HepG2 (cell line): ENCODE data around the gene SIDT1. TPM values are rescaled to one million over a fixed set of nuclear protein-coding genes. Genes with fewer than 3 reads are reported as not detected.

ENCODE experiments used
- ATAC-seq: fragments of 200-7000 bp; cut with Tn5 transposase; 3 replicates; pipeline ENCODE4 v1.9.1; 2020; ENCODE audit warnings: mild to moderate bottlenecking, moderate library complexity
- BruUV-seq: library from RNA; stranded (reverse); fragments of 400-500 nt; replicated peaks from 2 replicates; lab custom pipeline; 2021; lab: Mats Ljungman, UMichigan
- CTCF ChIA-PET: fragments of 300-600 bp; formaldehyde crosslinking; extraction: SDS; loops from one replicate; lab custom pipeline; 2021; ENCODE audit warnings: low total read pairs, inconsistent platforms, low intra/inter-chr PET ratio; lab: Yijun Ruan, JAX
- POLR2A ChIA-PET: fragments of 350-600 bp; sonication (Branson Sonifier 250); formaldehyde crosslinking; loops from one replicate; lab custom pipeline; 2020; ENCODE audit warnings: antibody characterized with exemption, inconsistent platforms; lab: Yijun Ruan, JAX
- DNase-seq: peaks from one replicate; pipeline ENCODE4 v3.0.0-alpha.2; 2015; ENCODE audit warnings: low spot score
- FAIRE-seq: peaks from 3 replicates; lab custom pipeline; 2011; peaks lifted over from hg19 to GRCh38; lab: Jason Lieb, UNC
- H2AFZ ChIP-seq: one replicate; pipeline ENCODE4 v1.6.1; 2011; ENCODE audit warnings: low read length, inconsistent platforms
- H3K27ac ChIP-seq: fragments of 300-600 bp; 3 replicates; pipeline ENCODE4 v1.8.0; 2011; ENCODE audit warnings: mixed run types, mild to moderate bottlenecking, mixed read lengths, low read length, inconsistent platforms; ENCODE audit not compliant: insufficient read depth; ENCODE audit errors: extremely low read length
- H3K27me3 ChIP-seq, 2 experiments: fragments of 200-600 bp in 1 of 2; 2 replicates in 1 of 2; 3 replicates in 1 of 2; pipeline versions ENCODE4 v1.6.0 to v1.8.0; 2011; ENCODE audit warnings: low read length in 2 of 2, mild to moderate bottlenecking in 2 of 2, moderate library complexity in 2 of 2, inconsistent platforms in 1 of 2; ENCODE audit not compliant: insufficient read depth in 2 of 2, control insufficient read depth in 1 of 2
- H3K36me3 ChIP-seq, 2 experiments: fragments of 200-600 bp in 1 of 2; replicated peaks in 1 of 2; 2 replicates in 1 of 2; 3 replicates in 1 of 2; pipeline versions ENCODE4 v1.5.1 to v1.8.0; 2011; ENCODE audit warnings: low read length in 2 of 2, inconsistent platforms in 1 of 2; ENCODE audit not compliant: insufficient read depth in 2 of 2, control insufficient read depth in 1 of 2
- H3K4me1 ChIP-seq: 2 replicates; pipeline ENCODE4 v1.5.1; 2012; ENCODE audit warnings: low read length, inconsistent platforms; ENCODE audit not compliant: insufficient read depth
- H3K4me2 ChIP-seq: 2 replicates; pipeline ENCODE4 v1.6.0; 2011; ENCODE audit warnings: low read depth, low read length, inconsistent platforms
- H3K4me3 ChIP-seq, 3 experiments: fragments of 200-600 bp in 1 of 3; sonication (generic), shearing (Covaris generic) in 1 of 3; replicated peaks in 1 of 3; 2 replicates each; pipeline ENCODE4 v1.5.1; 2011 to 2016; ENCODE audit warnings: low read length in 3 of 3, inconsistent platforms in 2 of 3, low read depth in 2 of 3, mild to moderate bottlenecking in 2 of 3, control low read depth in 1 of 3, mixed read lengths in 1 of 3; ENCODE audit not compliant: insufficient read depth in 1 of 3
- H3K79me2 ChIP-seq: one replicate; pipeline ENCODE4 v1.6.1; 2011; ENCODE audit warnings: low read length, inconsistent platforms; ENCODE audit not compliant: insufficient read depth
- H3K9ac ChIP-seq: 2 replicates; pipeline ENCODE4 v1.6.0; 2011; ENCODE audit warnings: mild to moderate bottlenecking, low read depth, low read length, inconsistent platforms; ENCODE audit not compliant: insufficient read depth
- H3K9me3 ChIP-seq: 2 replicates; pipeline ENCODE4 v1.5.1; 2012; ENCODE audit warnings: mild to moderate bottlenecking, low read length
- H4K20me1 ChIP-seq: 2 replicates; pipeline ENCODE4 v1.6.0; 2011; ENCODE audit warnings: inconsistent platforms, mild to moderate bottlenecking, low read length, moderate library complexity; ENCODE audit not compliant: insufficient read depth
- FOSL1 ChIP-seq: sonication (generic); formaldehyde crosslinking; IDR thresholded peaks from 2 replicates; pipeline ENCODE4 v1.9.0; 2021; ENCODE audit warnings: missing genetic modification reagents, borderline replicate concordance
- HHEX ChIP-seq: IDR thresholded peaks from 2 replicates; pipeline ENCODE4 v1.6.1; 2016; ENCODE audit warnings: control low read depth
- HNRNPK ChIP-seq: fragments of 200-400 bp; formaldehyde crosslinking; IDR thresholded peaks from 2 replicates; pipeline ENCODE4 v1.6.1; 2018; ENCODE audit warnings: low read length, low read depth, moderate library complexity, mild to moderate bottlenecking; ENCODE audit not compliant: poor library complexity, severe bottlenecking
- KLF6 ChIP-seq: IDR thresholded peaks from 2 replicates; pipeline ENCODE4 v1.8.0; 2016; ENCODE audit warnings: missing biosample characterization, missing genetic modification reagents
- MEIS1 ChIP-seq: sonication (generic); formaldehyde crosslinking; IDR thresholded peaks from 2 replicates; pipeline ENCODE4 v1.9.0; 2021; ENCODE audit warnings: mild to moderate bottlenecking, missing genetic modification reagents, moderate library complexity, borderline replicate concordance
- NFIB ChIP-seq: sonication (generic); formaldehyde crosslinking; IDR thresholded peaks from 2 replicates; pipeline ENCODE4 v1.9.0; 2021; ENCODE audit warnings: missing genetic modification reagents, mild to moderate bottlenecking, borderline replicate concordance
- PAF1 ChIP-seq: IDR thresholded peaks from 2 replicates; pipeline ENCODE4 v1.6.1; 2016; ENCODE audit warnings: missing genetic modification reagents, missing compliant biosample characterization
- SAFB2 ChIP-seq: sonication (generic); formaldehyde crosslinking; IDR thresholded peaks from 2 replicates; pipeline ENCODE4 v1.5.1; 2020; ENCODE audit warnings: missing genetic modification reagents, low read depth, mild to moderate bottlenecking, borderline replicate concordance
- SOX6 ChIP-seq, 2 experiments: fragments of 450-650 bp in 1 of 2; sonication (generic) in 1 of 2; formaldehyde crosslinking in 1 of 2; IDR thresholded peaks; 2 replicates each; pipeline versions ENCODE4 v1.4.0 to v1.6.1; 2017 to 2020; ENCODE audit warnings: antibody characterized with exemption in 1 of 2, mild to moderate bottlenecking in 1 of 2, missing genetic modification reagents in 1 of 2
- ZNF263 ChIP-seq: sonication (generic); formaldehyde crosslinking; IDR thresholded peaks from 2 replicates; pipeline ENCODE4 v1.4.0; 2020; ENCODE audit warnings: missing genetic modification reagents
- ZNF292 ChIP-seq: sonication (generic); formaldehyde crosslinking; IDR thresholded peaks from 2 replicates; pipeline ENCODE4 v1.8.1; 2022; ENCODE audit warnings: mild to moderate bottlenecking, low read depth, missing genetic modification reagents, borderline replicate concordance
- ZNF678 ChIP-seq: sonication (generic); formaldehyde crosslinking; IDR thresholded peaks from 2 replicates; pipeline ENCODE4 v1.4.0; 2020; ENCODE audit warnings: mild to moderate bottlenecking, missing genetic modification reagents
- ZNF7 ChIP-seq: IDR thresholded peaks from 2 replicates; pipeline ENCODE4 v1.6.1; 2016; ENCODE audit warnings: missing biosample characterization, missing genetic modification reagents
- WGBS: methylation state at CpG from one replicate; pipeline ENCODE4 v1.1.6; 2017; ENCODE audit warnings: low lambda C conversion rate; 5-methylcytosine and 5-hydroxymethylcytosine counted together
- in situ Hi-C: cut with HindIII; loops from 2 replicates; pipeline ENCODE4 v1.10.0; 2017; ENCODE audit warnings: low pct_unique_long_range_greater_than_20kb; ENCODE audit not compliant: extremely low pct_ligation_motif_present
- intact Hi-C: fragments of 100-400 bp; cut with micrococcal nuclease; formaldehyde crosslinking; loops from one replicate; pipeline ENCODE4 v1.10.0; 2022; ENCODE audit not compliant: unreplicated experiment
- polyA plus RNA-seq, 8 experiments: library from polyadenylated mRNA; depleted of rRNA in 3 of 8; stranded (reverse) in 7 of 8; unstranded in 1 of 8; fragments of >200 nt; fragmentation: Illumina TruSeq in 4 of 8; extraction: Trizol in 4 of 8; gene quantifications; 2 replicates each; pipeline versions ENCODE4 v1.2.1 to v1.2.3, GENCODE V29; 2011 to 2016; ENCODE audit warnings: low read depth in 4 of 8, missing spikeins in 1 of 8, mixed read lengths in 1 of 8; ENCODE audit not compliant: insufficient read depth in 1 of 8
- total RNA-seq, 5 experiments: library from RNA; depleted of rRNA; stranded (reverse); fragments of >200 nt; fragmentation: Illumina TruSeq; extraction: Trizol; gene quantifications; 2 replicates each; pipeline ENCODE4 v1.2.3, GENCODE V29; 2016; ENCODE audit warnings: low read depth in 1 of 5
- TF ChIP-seq, protein P1 (sequence below): sonication (generic); formaldehyde crosslinking; IDR thresholded peaks from 2 replicates; pipeline ENCODE4 v1.5.1; 2020; ENCODE audit warnings: mild to moderate bottlenecking, missing genetic modification reagents, moderate library complexity
- TF ChIP-seq, protein P2 (sequence below): sonication (generic); formaldehyde crosslinking; IDR thresholded peaks from 2 replicates; pipeline ENCODE4 v1.8.0; 2022; ENCODE audit warnings: mild to moderate bottlenecking, missing genetic modification reagents, borderline replicate concordance
- TF ChIP-seq, protein P3 (sequence below), 2 experiments: sonication (generic) in 1 of 2; formaldehyde crosslinking in 1 of 2; IDR thresholded peaks; 2 replicates each; pipeline versions ENCODE4 v1.5.1 to v1.6.1; 2011 to 2020; ENCODE audit warnings: borderline replicate concordance in 1 of 2, low read depth in 1 of 2, low read length in 1 of 2, mild to moderate bottlenecking in 1 of 2, missing genetic modification reagents in 1 of 2, moderate library complexity in 1 of 2
- TF ChIP-seq, protein P4 (sequence below): sonication (generic); formaldehyde crosslinking; IDR thresholded peaks from 2 replicates; pipeline ENCODE4 v1.5.0; 2020; ENCODE audit warnings: missing genetic modification reagents

The SIDT1 gene
- total and polyA plus RNA-seq, 2 of the 13 experiments (the other 11 are each of a cell fraction or from before 2014, with no cell fraction given) = 0.07 TPM

DNA sequence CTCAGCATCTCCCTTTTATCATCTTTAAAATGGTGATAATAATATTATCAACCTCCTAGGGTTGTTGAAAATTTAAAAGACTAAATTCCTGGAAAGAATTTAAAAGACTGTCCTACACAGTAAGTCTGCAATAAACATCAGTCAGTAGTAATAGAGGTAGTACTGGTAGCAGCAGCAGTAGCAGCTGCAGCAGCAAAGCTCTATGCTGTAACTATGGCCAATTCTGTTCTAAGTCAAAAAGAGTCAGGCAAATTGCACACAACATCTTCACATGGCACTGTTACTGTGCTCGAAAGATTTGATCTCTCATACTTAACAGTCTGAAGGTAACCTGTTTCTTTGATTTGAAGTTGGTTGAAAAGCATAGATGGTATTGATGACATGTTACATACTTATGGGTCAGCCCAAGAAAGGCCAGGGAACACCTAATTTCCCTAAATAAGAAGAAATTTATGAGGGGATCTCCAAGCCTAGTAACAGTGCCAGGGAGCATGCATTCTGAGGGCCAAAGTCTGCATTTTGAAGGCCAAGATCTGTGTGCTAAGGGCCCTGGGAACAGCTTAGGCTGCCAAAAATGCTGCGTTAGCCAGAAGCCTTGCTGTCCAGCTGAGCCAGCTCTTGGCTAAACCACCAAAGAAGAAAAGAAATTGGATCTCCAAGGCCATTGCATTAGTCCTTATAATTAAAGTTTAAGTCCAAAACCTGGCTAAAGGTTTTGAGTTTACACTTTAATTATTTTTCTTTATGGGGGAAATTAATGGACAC lies 68.2 kb downstream of the SIDT1 start:
- Histone ChIP-seq H3K27me3 (peaks cover 0 to 17% of the 10 kb centered on the region in 2 experiments; a peak in 1 of 5 replicates), H3K4me2 (no peak overlapping the region), H3K36me3 (no peaks in the 10 kb centered on the region), H3K27ac (no peak overlapping the region), H2AFZ (no peak overlapping the region), H3K4me3 (no peak overlapping the region), H3K9me3 (no peaks in the 10 kb centered on the region), H3K79me2 (no peaks in the 10 kb centered on the region), H3K9ac (no peak overlapping the region), H4K20me1 (no peaks in the 10 kb centered on the region), H3K4me1 (no peaks in the 10 kb centered on the region)
- intact Hi-C loops (no loop called here), in situ Hi-C loops (no loop called here)
- BruUV-seq = no TSS peak
- TF ChIP-seq, protein P1, sequence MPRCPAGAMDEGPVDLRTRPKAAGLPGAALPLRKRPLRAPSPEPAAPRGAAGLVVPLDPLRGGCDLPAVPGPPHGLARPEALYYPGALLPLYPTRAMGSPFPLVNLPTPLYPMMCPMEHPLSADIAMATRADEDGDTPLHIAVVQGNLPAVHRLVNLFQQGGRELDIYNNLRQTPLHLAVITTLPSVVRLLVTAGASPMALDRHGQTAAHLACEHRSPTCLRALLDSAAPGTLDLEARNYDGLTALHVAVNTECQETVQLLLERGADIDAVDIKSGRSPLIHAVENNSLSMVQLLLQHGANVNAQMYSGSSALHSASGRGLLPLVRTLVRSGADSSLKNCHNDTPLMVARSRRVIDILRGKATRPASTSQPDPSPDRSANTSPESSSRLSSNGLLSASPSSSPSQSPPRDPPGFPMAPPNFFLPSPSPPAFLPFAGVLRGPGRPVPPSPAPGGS = no peak
- TF ChIP-seq KLF6 (CRISPR knock-in tag) = no peak
- TF ChIP-seq ZNF263 = no peak
- TF ChIP-seq SOX6 (IDR thresholded peaks at IDR 0.05) = no peak
- no peak for TF ChIP-seq SOX6 (CRISPR knock-in tag; IDR thresholded peaks at IDR 0.05)
- TF ChIP-seq ZNF7 (CRISPR knock-in tag) = no peak
- no peak for TF ChIP-seq FOSL1 (CRISPR knock-in tag)
- no peak for TF ChIP-seq PAF1 (CRISPR knock-in tag)
- no peak for TF ChIP-seq SAFB2
- no peak for TF ChIP-seq NFIB
- no peak for TF ChIP-seq HHEX (CRISPR knock-in tag)
- TF ChIP-seq ZNF292 (CRISPR knock-in tag) = no peak
- TF ChIP-seq, protein P2, sequence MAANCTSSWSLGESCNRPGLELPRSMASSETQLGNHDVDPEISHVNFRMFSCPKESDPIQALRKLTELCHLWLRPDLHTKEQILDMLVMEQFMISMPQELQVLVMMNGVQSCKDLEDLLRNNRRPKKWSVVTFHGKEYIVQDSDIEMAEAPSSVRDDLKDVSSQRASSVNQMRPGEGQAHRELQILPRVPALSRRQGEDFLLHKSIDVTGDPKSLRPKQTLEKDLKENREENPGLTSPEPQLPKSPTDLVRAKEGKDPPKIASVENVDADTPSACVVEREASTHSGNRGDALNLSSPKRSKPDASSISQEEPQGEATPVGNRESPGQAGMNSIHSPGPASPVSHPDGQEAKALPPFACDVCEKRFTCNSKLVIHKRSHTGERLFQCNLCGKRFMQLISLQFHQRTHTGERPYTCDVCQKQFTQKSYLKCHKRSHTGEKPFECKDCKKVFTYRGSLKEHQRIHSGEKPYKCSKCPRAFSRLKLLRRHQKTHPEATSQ (CRISPR knock-in tag) = no peak
- TF ChIP-seq, protein P3, sequence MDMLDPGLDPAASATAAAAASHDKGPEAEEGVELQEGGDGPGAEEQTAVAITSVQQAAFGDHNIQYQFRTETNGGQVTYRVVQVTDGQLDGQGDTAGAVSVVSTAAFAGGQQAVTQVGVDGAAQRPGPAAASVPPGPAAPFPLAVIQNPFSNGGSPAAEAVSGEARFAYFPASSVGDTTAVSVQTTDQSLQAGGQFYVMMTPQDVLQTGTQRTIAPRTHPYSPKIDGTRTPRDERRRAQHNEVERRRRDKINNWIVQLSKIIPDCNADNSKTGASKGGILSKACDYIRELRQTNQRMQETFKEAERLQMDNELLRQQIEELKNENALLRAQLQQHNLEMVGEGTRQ (IDR thresholded peaks at IDR 0.05; ENCODE audit: low read depth, low read length) = no peak
- TF ChIP-seq, protein P3 (CRISPR knock-in tag; IDR thresholded peaks at IDR 0.05; ENCODE audit: borderline replicate concordance) = no peak
- TF ChIP-seq HNRNPK = no peak
- no peak for TF ChIP-seq MEIS1
- no peak for TF ChIP-seq ZNF678 (CRISPR knock-in tag)
- TF ChIP-seq, protein P4, sequence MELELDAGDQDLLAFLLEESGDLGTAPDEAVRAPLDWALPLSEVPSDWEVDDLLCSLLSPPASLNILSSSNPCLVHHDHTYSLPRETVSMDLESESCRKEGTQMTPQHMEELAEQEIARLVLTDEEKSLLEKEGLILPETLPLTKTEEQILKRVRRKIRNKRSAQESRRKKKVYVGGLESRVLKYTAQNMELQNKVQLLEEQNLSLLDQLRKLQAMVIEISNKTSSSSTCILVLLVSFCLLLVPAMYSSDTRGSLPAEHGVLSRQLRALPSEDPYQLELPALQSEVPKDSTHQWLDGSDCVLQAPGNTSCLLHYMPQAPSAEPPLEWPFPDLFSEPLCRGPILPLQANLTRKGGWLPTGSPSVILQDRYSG (CRISPR knock-in tag) = no peak
- ChIA-PET POLR2A (no interaction called here), CTCF (no interaction called here)
- 27% methylated on average over 2 of the region's 2 CpGs for WGBS
- no peak for ATAC-seq
- no peak for FAIRE-seq
- no peak for DNase-seq
